Measurements from ENCODE around the gene PPP1R18. TPM values are rescaled to one million over a fixed set of nuclear protein-coding genes. Genes with fewer than 3 reads are reported as not detected.
A peak's percentile ranks its signal among the peaks of the same experiment; 100 is the strongest.

Gene PPP1R18
- total RNA-seq, 2 experiments from 2014 or later, result 30.9 to 31.6 TPM

DNA sequence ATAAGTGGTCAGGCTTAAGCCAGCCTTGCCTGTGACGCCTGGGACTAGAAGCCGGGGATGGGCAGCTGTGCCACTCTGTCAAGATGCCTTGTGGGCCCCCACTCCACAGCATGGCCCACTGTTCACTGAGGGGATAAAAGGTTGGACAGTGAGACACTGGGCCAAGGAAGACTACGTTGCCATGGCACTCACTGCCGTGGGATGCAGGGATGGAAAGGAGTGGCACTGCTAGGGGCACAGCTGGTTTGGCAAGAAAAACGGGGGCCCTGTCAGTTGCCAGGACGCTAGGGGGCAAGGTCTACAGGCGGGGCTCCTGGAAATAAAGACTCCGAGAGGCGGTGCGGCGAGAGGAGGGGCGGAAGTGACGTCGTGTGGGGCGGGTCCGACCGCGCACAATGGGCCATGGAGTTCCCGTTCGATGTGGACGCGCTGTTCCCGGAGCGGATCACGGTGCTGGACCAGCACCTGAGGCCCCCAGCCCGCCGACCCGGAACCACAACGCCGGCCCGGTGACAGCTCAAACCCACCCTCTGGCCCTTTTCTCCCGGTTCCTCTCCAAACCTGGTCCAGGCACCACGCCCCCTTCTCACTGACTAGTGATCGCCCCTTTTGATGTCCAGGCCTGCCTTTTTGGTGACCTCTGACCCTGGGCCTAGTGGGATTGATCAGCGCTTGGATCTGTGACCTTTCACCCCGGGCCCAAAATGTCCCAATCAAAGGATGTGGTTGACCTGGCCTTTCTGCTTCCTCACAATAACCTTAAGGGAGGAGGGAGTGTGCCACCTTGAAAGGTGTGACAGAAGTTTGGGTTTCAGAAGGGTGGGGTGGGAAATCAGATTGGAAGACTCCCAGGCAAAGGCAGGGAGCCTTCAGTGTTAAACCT is 59.7 kb downstream of the PPP1R18 start, which contains the start of gene ATAT1:
Gene ATAT1, plus strand, starts transcription at position 391 of the 883 bp plus-strand sequence.
- Mint-ChIP-seq H3K27ac (peak within 1 kb of the TSS; percentile 93), H3K4me3 (peak within 1 kb of the TSS; percentile 92), H3K36me3 (ENCODE audit: low read depth) (peaks cover 66% of the 10 kb centered on the region), H3K27me3 (no peaks in the 10 kb centered on the region), H3K4me1 (ENCODE audit: low read depth) (peaks cover 20% of the 10 kb centered on the region), H3K9me3 (no peaks in the 10 kb centered on the region)
- Histone ChIP-seq H3K27me3 (ENCODE audit: control insufficient read depth in 1 of 2, insufficient read depth in 2 of 2, low read length in 2 of 2) (no peaks in the 10 kb centered on the region), H3K36me3 (ENCODE audit: insufficient read depth, low read length) (peaks cover 50% of the 10 kb centered on the region), H3K4me1 (ENCODE audit: insufficient read depth, low read length) (peaks cover 16% of the 10 kb centered on the region), H3K9me3 (ENCODE audit: control insufficient read depth in 1 of 2, insufficient read depth in 1 of 2, low read length in 2 of 2) (no peaks in the 10 kb centered on the region), H3K4me3 (ENCODE audit: low read length) (peak within 1 kb of the TSS; percentile 81), H3K27ac (ENCODE audit: low read depth in 1 of 2, low read length in 2 of 2) (peak within 1 kb of the TSS; percentile 68 to 91)
- intact Hi-C loops (cut with DNase I, micrococcal nuclease), result loop anchor here (1.0 to 5.0 kb wide), 6 partner anchors 8 to 281 kb away; partner anchors contain the start of genes DHX16 (in 2 of the 2), C6orf136 (in 1 of the 2) and GTF2H4 (in 1 of the 2)
- POLR2A ChIA-PET, result interaction anchor here (0.6 to 2.0 kb wide), 3 partner anchors 9 to 110 kb away, joined by 3 to 15 read pairs (median 13); partner anchors contain the start of genes MRPS18B and PPP1R10
- CTCF ChIA-PET, result interaction anchor here (0.6 to 4.8 kb wide), 18 partner anchors 8 to 921 kb away, joined by 3 to 28 read pairs (median 4); partner anchors contain the start of genes C6orf136, DHX16 and NFKBIL1
- ATAC-seq (ENCODE audit: poor library complexity) (peak; percentile 99), DNase-seq (peak; percentile 77 to 95 (median 86))
- TF ChIP-seq, protein P1, sequence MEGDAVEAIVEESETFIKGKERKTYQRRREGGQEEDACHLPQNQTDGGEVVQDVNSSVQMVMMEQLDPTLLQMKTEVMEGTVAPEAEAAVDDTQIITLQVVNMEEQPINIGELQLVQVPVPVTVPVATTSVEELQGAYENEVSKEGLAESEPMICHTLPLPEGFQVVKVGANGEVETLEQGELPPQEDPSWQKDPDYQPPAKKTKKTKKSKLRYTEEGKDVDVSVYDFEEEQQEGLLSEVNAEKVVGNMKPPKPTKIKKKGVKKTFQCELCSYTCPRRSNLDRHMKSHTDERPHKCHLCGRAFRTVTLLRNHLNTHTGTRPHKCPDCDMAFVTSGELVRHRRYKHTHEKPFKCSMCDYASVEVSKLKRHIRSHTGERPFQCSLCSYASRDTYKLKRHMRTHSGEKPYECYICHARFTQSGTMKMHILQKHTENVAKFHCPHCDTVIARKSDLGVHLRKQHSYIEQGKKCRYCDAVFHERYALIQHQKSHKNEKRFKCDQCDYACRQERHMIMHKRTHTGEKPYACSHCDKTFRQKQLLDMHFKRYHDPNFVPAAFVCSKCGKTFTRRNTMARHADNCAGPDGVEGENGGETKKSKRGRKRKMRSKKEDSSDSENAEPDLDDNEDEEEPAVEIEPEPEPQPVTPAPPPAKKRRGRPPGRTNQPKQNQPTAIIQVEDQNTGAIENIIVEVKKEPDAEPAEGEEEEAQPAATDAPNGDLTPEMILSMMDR (IDR thresholded peaks at IDR 0.05), result peak; percentile 64

Other genes starting within 250 kb of the PPP1R18 start
- gene HLA-E, start 197.1 kb downstream of the PPP1R18 start, total RNA-seq, result 1,000 to 10,000 TPM; 1,136 to 1,173 TPM
- 100 to 1,000 TPM; 145 to 151 TPM for gene GNL1, start 130.2 kb downstream of the PPP1R18 start, total RNA-seq
- 10 to 100 TPM; 10.3 to 13.2 TPM for gene PRR3, start 129.3 kb downstream of the PPP1R18 start, total RNA-seq
- gene ABCF1, start 115.2 kb downstream of the PPP1R18 start, total RNA-seq, result 10 to 100 TPM; 86.1 to 88.0 TPM
- 10 to 100 TPM; 92.2 to 95.3 TPM for gene PPP1R10, start 69.4 kb downstream of the PPP1R18 start, total RNA-seq
- 10 to 100 TPM; 15.3 to 15.5 TPM for gene MRPS18B, start 68.8 kb downstream of the PPP1R18 start, total RNA-seq
- gene ATAT1, start 59.8 kb downstream of the PPP1R18 start, total RNA-seq, result 1 to 10 TPM; 4.1 to 5.2 TPM
- 10 to 100 TPM; 20.3 to 21.7 TPM for gene C6orf136, start 39.5 kb downstream of the PPP1R18 start, total RNA-seq
- gene DHX16, start 13.6 kb downstream of the PPP1R18 start, total RNA-seq, result 10 to 100 TPM; 15.9 to 16.1 TPM
- gene NRM, start 4.3 kb upstream of the PPP1R18 start, total RNA-seq, result 1 to 10 TPM; 3.8 to 4.4 TPM
- 10 to 100 TPM; 50.5 to 56.8 TPM for gene MDC1, start 30.6 kb upstream of the PPP1R18 start, total RNA-seq
- 10 to 100 TPM; 76.0 to 78.4 TPM for gene TUBB, start 33.7 kb upstream of the PPP1R18 start, total RNA-seq
- gene FLOT1, start 56.0 kb upstream of the PPP1R18 start, total RNA-seq, result 10 to 100 TPM; 31.6 TPM
- gene IER3, start 57.9 kb upstream of the PPP1R18 start, total RNA-seq, result 1 to 10 TPM; 5.7 to 5.8 TPM
- 1 to 10 TPM; 6.5 to 6.6 TPM for gene DDR1, start 197.9 kb upstream of the PPP1R18 start, total RNA-seq
- gene GTF2H4, start 221.6 kb upstream of the PPP1R18 start, total RNA-seq, result 10 to 100 TPM in 1 of 2 experiments, 1 to 10 TPM in 1; 7.7 to 10.7 TPM
- gene VARS2, start 227.6 kb upstream of the PPP1R18 start, total RNA-seq, result 10 to 100 TPM; 19.3 to 21.7 TPM
- gene SFTA2, start 245.5 kb upstream of the PPP1R18 start, total RNA-seq, result not detected